OCI-LY1 (cell line): Measurements from ENCODE around the gene MYLK4.

Experiments used
- H2AFZ ChIP-seq: fragments of 200-600 bp; sonication (generic), shearing (Covaris generic); 2 replicates; pipeline ENCODE4 v1.6.0; 2014; ENCODE audit warnings: antibody characterized with exemption, mild to moderate bottlenecking, low read length
- H3F3A ChIP-seq: fragments of 200-600 bp; sonication (generic), shearing (Covaris generic); 2 replicates; pipeline ENCODE4 v1.6.0; 2014; ENCODE audit warnings: mild to moderate bottlenecking, antibody characterized with exemption, low read length, moderate library complexity; ENCODE audit not compliant: insufficient read depth
- H3K27ac ChIP-seq: fragments of 200-600 bp; sonication (generic); 2 replicates; pipeline ENCODE4 v1.5.1; 2014; ENCODE audit warnings: low read length, mixed run types, mild to moderate bottlenecking, low read depth; ENCODE audit not compliant: poor library complexity, severe bottlenecking
- H3K27me3 ChIP-seq: fragments of 200-600 bp; sonication (generic); 2 replicates; pipeline ENCODE4 v1.6.0; 2014; ENCODE audit warnings: antibody characterized with exemption, mild to moderate bottlenecking, low read length, moderate library complexity; ENCODE audit not compliant: insufficient read depth
- H3K36me3 ChIP-seq: fragments of 200-600 bp; sonication (generic); 2 replicates; pipeline ENCODE4 v1.6.1; 2014; ENCODE audit warnings: mild to moderate bottlenecking, antibody characterized with exemption, low read length, moderate library complexity, mixed read lengths; ENCODE audit not compliant: insufficient read depth
- H3K4me1 ChIP-seq: fragments of 200-600 bp; sonication (generic); 2 replicates; pipeline ENCODE4 v1.5.1; 2014; ENCODE audit warnings: mild to moderate bottlenecking, low read length, moderate library complexity; ENCODE audit not compliant: insufficient read depth, severe bottlenecking
- H3K4me2 ChIP-seq: fragments of 200-600 bp; sonication (generic), shearing (Covaris generic); 2 replicates; pipeline ENCODE4 v1.6.1; 2014; ENCODE audit warnings: low read length
- H3K4me3 ChIP-seq: fragments of 200-600 bp; sonication (generic); 2 replicates; pipeline ENCODE4 v1.5.1; 2014; ENCODE audit warnings: low read length, low read depth, mild to moderate bottlenecking, mixed read lengths; ENCODE audit not compliant: poor library complexity, severe bottlenecking
- H3K79me2 ChIP-seq: fragments of 200-600 bp; shearing (Covaris generic); 2 replicates; pipeline ENCODE4 v1.6.1; 2016; ENCODE audit warnings: mixed run types, low read length, mixed read lengths; ENCODE audit not compliant: insufficient read depth
- H3K9ac ChIP-seq: fragments of 200-600 bp; sonication (generic), shearing (Covaris generic); 2 replicates; pipeline ENCODE4 v1.6.1; 2014; ENCODE audit warnings: mild to moderate bottlenecking, low read length, mixed read lengths
- H3K9me2 ChIP-seq: fragments of 200-600 bp; sonication (generic), shearing (Covaris generic); 2 replicates; pipeline ENCODE4 v1.6.1; 2014; ENCODE audit warnings: low read depth, mild to moderate bottlenecking, low read length, mixed read lengths
- H3K9me3 ChIP-seq: fragments of 200-600 bp; shearing (Covaris generic); 2 replicates; pipeline ENCODE4 v1.6.1; 2014; ENCODE audit warnings: low read length, mixed read lengths
- H4K20me1 ChIP-seq: fragments of 200-600 bp; sonication (generic), shearing (Covaris generic); 2 replicates; pipeline ENCODE4 v1.6.0; 2016; ENCODE audit warnings: mild to moderate bottlenecking, low read length; ENCODE audit not compliant: insufficient read depth
- CTCF ChIP-seq: fragments of 200-600 bp; sonication (generic), shearing (Covaris generic); IDR thresholded peaks from 2 replicates; pipeline ENCODE4 v1.5.1; 2017; ENCODE audit warnings: mild to moderate bottlenecking, antibody characterized with exemption, low read length, moderate library complexity, mixed read lengths
- EZH2 ChIP-seq: fragments of 200-600 bp; sonication (generic), shearing (Covaris generic); IDR thresholded peaks from 2 replicates; pipeline ENCODE4 v1.8.0; 2017; ENCODE audit warnings: borderline replicate concordance, mixed run types, mild to moderate bottlenecking, antibody characterized with exemption, low read length, moderate library complexity, mixed read lengths

MYLK4 gene

GRCh38 chr6:2753743-2754142 is 3.0 kb upstream of the MYLK4 start:
- Histone ChIP-seq H3K9me3 (no peaks in the 10 kb centered on the region), H3K79me2 (no peaks in the 10 kb centered on the region), H3K9me2 (no peaks in the 10 kb centered on the region), H4K20me1 (no peaks in the 10 kb centered on the region), H3K27me3 (no peaks in the 10 kb centered on the region), H3K4me3 (no peak overlapping the region), H3K36me3 (no peaks in the 10 kb centered on the region), H2AFZ (no peak overlapping the region), H3K9ac (no peak overlapping the region), H3K4me2 (no peak overlapping the region), H3F3A (no peaks in the 10 kb centered on the region), H3K27ac (no peak overlapping the region), H3K4me1 (no peaks in the 10 kb centered on the region)
- TF ChIP-seq CTCF (no peak), EZH2 (no peak)

- Histone ChIP-seq H3K9ac (no peak overlapping the region), H3K4me2 (no peak overlapping the region), H3K9me2 (no peaks in the 10 kb centered on the region), H4K20me1 (no peaks in the 10 kb centered on the region), H3K4me3 (no peak overlapping the region), H3K4me1 (no peaks in the 10 kb centered on the region), H3K27me3 (no peaks in the 10 kb centered on the region), H3F3A (no peaks in the 10 kb centered on the region), H3K9me3 (no peaks in the 10 kb centered on the region), H3K36me3 (no peaks in the 10 kb centered on the region), H3K27ac (no peak overlapping the region), H3K79me2 (no peaks in the 10 kb centered on the region), H2AFZ (no peak overlapping the region)
- TF ChIP-seq CTCF (no peak), EZH2 (no peak)
Measured at GRCh38 chr6:2753110-2753489, 2.4 kb upstream of the MYLK4 start.

DNA sequence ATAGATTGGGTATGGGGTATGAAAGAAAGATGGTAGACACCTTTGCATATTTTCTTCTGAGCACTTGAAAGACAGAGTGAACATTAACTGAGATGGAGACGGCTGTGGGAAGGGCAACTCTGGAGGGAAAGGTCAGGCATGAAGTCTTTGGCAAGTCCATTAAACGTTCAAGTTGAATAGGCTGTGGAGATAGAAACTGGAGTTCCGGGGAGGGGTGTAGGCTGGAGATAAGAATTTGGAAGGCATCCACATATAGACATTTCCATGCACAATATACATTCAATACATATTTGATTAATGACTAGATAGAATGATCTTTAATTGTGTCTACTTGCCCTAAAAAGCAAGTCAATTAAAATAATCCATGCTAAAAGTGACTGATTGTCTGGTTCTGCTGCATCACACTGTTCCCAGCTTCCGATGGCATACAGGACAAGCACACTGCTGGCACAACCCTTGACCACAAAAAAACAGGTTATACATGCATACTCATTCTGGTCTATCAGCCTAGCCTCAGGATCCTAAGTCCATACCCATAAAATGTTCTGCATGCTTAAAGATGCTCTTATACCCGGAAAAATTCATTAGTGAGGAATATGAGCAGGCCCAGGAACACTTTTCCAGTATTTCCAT is 1.9 kb upstream of the MYLK4 start:
- no peak overlapping the region for H2AFZ ChIP-seq
- no peaks in the 10 kb centered on the region for H3K27me3 ChIP-seq
- TF ChIP-seq CTCF (no peak), EZH2 (no peak)
- H3K9me3 ChIP-seq, result no peaks in the 10 kb centered on the region
- H3K4me2 ChIP-seq, result no peak overlapping the region
- no peaks in the 10 kb centered on the region for H3F3A ChIP-seq
- H3K4me3 ChIP-seq, result no peak overlapping the region
- no peaks in the 10 kb centered on the region for H3K79me2 ChIP-seq
- no peak overlapping the region for H3K27ac ChIP-seq
- no peak overlapping the region for H3K9ac ChIP-seq
- H3K36me3 ChIP-seq, result no peaks in the 10 kb centered on the region
- no peaks in the 10 kb centered on the region for H3K9me2 ChIP-seq
- H3K4me1 ChIP-seq, result no peaks in the 10 kb centered on the region
- H4K20me1 ChIP-seq, result no peaks in the 10 kb centered on the region
